T-helper 2 cell treated with Interferon-gamma antibody and Interleukin-4, amounts not matched to agents 5 μg/mL and 100 μg/mL, for 36 hours (primary cell): ENCODE results near the gene MCRIP1.
A peak's percentile ranks its signal among the peaks of the same experiment; 100 is the strongest.

ENCODE experiments used
- DNase-seq: peaks from one replicate; pipeline ENCODE4 v3.0.0; 2021; ENCODE audit warnings: low spot score
- H3K27ac Mint-ChIP-seq: one replicate; pipeline ENCODE4 v1.8.0; 2021; ENCODE audit warnings: mild to moderate bottlenecking, mixed read lengths
- H3K27me3 Mint-ChIP-seq: one replicate; pipeline ENCODE4 v1.8.0; 2021; ENCODE audit warnings: low read depth, mixed read lengths
- H3K36me3 Mint-ChIP-seq: one replicate; pipeline ENCODE4 v1.8.0; 2021; ENCODE audit warnings: low read depth, mixed read lengths
- H3K4me1 Mint-ChIP-seq: one replicate; pipeline ENCODE4 v1.8.0; 2021; ENCODE audit warnings: low read depth, mixed read lengths
- H3K4me3 Mint-ChIP-seq: one replicate; pipeline ENCODE4 v1.8.0; 2022; ENCODE audit warnings: mild to moderate bottlenecking, moderate library complexity, mixed read lengths
- H3K9me3 Mint-ChIP-seq: one replicate; pipeline ENCODE4 v1.8.0; 2021; ENCODE audit warnings: mixed read lengths

The MCRIP1 gene

GRCh38 chr17:81833160-81833920 is at the start of gene MCRIP1:
Gene MCRIP1, minus strand, starts transcription at chr17:81833291. Its CDS starts 8,785 bp downstream, at chr17:81824506.
- no peaks in the 10 kb centered on the region for H3K36me3 Mint-ChIP-seq
- peak within 1 kb of the TSS; percentile 88 for H3K4me3 Mint-ChIP-seq
- DNase-seq: peak; percentile 98
- peak within 1 kb of the TSS; percentile 89 for H3K27ac Mint-ChIP-seq
- H3K4me1 Mint-ChIP-seq: peaks cover 17% of the 10 kb centered on the region
- H3K9me3 Mint-ChIP-seq: no peaks in the 10 kb centered on the region
- no peaks in the 10 kb centered on the region for H3K27me3 Mint-ChIP-seq

GRCh38 chr17:81879121-81879520 is 46.0 kb upstream of the MCRIP1 start:
- no peak for DNase-seq
- peaks cover 33% of the 10 kb centered on the region for H3K36me3 Mint-ChIP-seq
- no peak overlapping the region for H3K27ac Mint-ChIP-seq
- peaks cover 2% of the 10 kb centered on the region for H3K4me1 Mint-ChIP-seq
- H3K9me3 Mint-ChIP-seq: no peaks in the 10 kb centered on the region
- H3K27me3 Mint-ChIP-seq: no peaks in the 10 kb centered on the region
- no peak overlapping the region for H3K4me3 Mint-ChIP-seq

- H3K4me3 Mint-ChIP-seq: no peak overlapping the region
- no peaks in the 10 kb centered on the region for H3K9me3 Mint-ChIP-seq
- peaks cover 2% of the 10 kb centered on the region for H3K4me1 Mint-ChIP-seq
- DNase-seq: no peak
- no peak overlapping the region for H3K27ac Mint-ChIP-seq
- H3K27me3 Mint-ChIP-seq: no peaks in the 10 kb centered on the region
- peaks cover 33% of the 10 kb centered on the region for H3K36me3 Mint-ChIP-seq
These were observed 45.2 kb upstream of the MCRIP1 start for GRCh38 chr17:81878294-81878693.

- peaks cover 37% of the 10 kb centered on the region for H3K36me3 Mint-ChIP-seq
- H3K27ac Mint-ChIP-seq: no peak overlapping the region
- peaks cover 7% of the 10 kb centered on the region for H3K4me1 Mint-ChIP-seq
- no peak overlapping the region for H3K4me3 Mint-ChIP-seq
- no peaks in the 10 kb centered on the region for H3K27me3 Mint-ChIP-seq
- no peak for DNase-seq
- H3K9me3 Mint-ChIP-seq: no peaks in the 10 kb centered on the region
These were observed 44.5 kb upstream of the MCRIP1 start for GRCh38 chr17:81877569-81877968.

GRCh38 chr17:81871387-81872230 is 38.5 kb upstream of the MCRIP1 start:
- peaks cover 11% of the 10 kb centered on the region for H3K4me1 Mint-ChIP-seq
- H3K9me3 Mint-ChIP-seq: no peaks in the 10 kb centered on the region
- DNase-seq: peak; percentile 95
- peaks cover 30% of the 10 kb centered on the region for H3K36me3 Mint-ChIP-seq
- peak overlapping the region; percentile 83 for H3K4me3 Mint-ChIP-seq
- H3K27me3 Mint-ChIP-seq: no peaks in the 10 kb centered on the region
- peak overlapping the region; percentile 96 for H3K27ac Mint-ChIP-seq

- no peak for DNase-seq
- peaks cover 30% of the 10 kb centered on the region for H3K36me3 Mint-ChIP-seq
- peak within 1 kb of the TSS; percentile 96 for H3K27ac Mint-ChIP-seq
- H3K27me3 Mint-ChIP-seq: no peaks in the 10 kb centered on the region
- H3K9me3 Mint-ChIP-seq: no peaks in the 10 kb centered on the region
- peaks cover 11% of the 10 kb centered on the region for H3K4me1 Mint-ChIP-seq
- H3K4me3 Mint-ChIP-seq: peak within 1 kb of the TSS; percentile 90
These were observed 37.9 kb upstream of the MCRIP1 start, which contains the start of gene ARHGDIA for GRCh38 chr17:81870981-81871386. Gene ARHGDIA, minus strand, starts transcription at chr17:81871337. Its CDS starts 1,407 bp downstream, at chr17:81869930.

- Mint-ChIP-seq H3K4me3 (peak overlapping the region; percentile 90), H3K27me3 (no peaks in the 10 kb centered on the region), H3K36me3 (peaks cover 30% of the 10 kb centered on the region), H3K9me3 (no peaks in the 10 kb centered on the region), H3K27ac (peak overlapping the region; percentile 91), H3K4me1 (peaks cover 13% of the 10 kb centered on the region)
- peak; percentile 47 for DNase-seq
These were observed 37.3 kb upstream of the MCRIP1 start for GRCh38 chr17:81870131-81870980.

- no peaks in the 10 kb centered on the region for H3K9me3 Mint-ChIP-seq
- peaks cover 34% of the 10 kb centered on the region for H3K36me3 Mint-ChIP-seq
- peaks cover 14% of the 10 kb centered on the region for H3K4me1 Mint-ChIP-seq
- DNase-seq: no peak
- no peaks in the 10 kb centered on the region for H3K27me3 Mint-ChIP-seq
- peak overlapping the region; percentile 90 for H3K4me3 Mint-ChIP-seq
- H3K27ac Mint-ChIP-seq: peak overlapping the region; percentile 91
These were observed 36.4 kb upstream of the MCRIP1 start for GRCh38 chr17:81869221-81870130.

- Mint-ChIP-seq H3K9me3 (no peaks in the 10 kb centered on the region), H3K36me3 (peaks cover 34% of the 10 kb centered on the region), H3K27me3 (no peaks in the 10 kb centered on the region), H3K27ac (peak overlapping the region; percentile 63), H3K4me1 (peaks cover 17% of the 10 kb centered on the region), H3K4me3 (no peak overlapping the region)
- DNase-seq: no peak
These were observed 35.7 kb upstream of the MCRIP1 start for GRCh38 chr17:81868674-81869220.

GRCh38 chr17:81867991-81868673 is 35.0 kb upstream of the MCRIP1 start:
- peak overlapping the region; percentile 70 for H3K27ac Mint-ChIP-seq
- peaks cover 22% of the 10 kb centered on the region for H3K4me1 Mint-ChIP-seq
- H3K36me3 Mint-ChIP-seq: peaks cover 39% of the 10 kb centered on the region
- no peaks in the 10 kb centered on the region for H3K9me3 Mint-ChIP-seq
- peak overlapping the region; percentile 42 for H3K4me3 Mint-ChIP-seq
- no peak for DNase-seq
- no peaks in the 10 kb centered on the region for H3K27me3 Mint-ChIP-seq

- Mint-ChIP-seq H3K36me3 (peaks cover 39% of the 10 kb centered on the region), H3K4me3 (peak overlapping the region; percentile 44), H3K9me3 (no peaks in the 10 kb centered on the region), H3K4me1 (peaks cover 22% of the 10 kb centered on the region), H3K27ac (peak overlapping the region; percentile 46), H3K27me3 (no peaks in the 10 kb centered on the region)
- no peak for DNase-seq
These were observed 34.3 kb upstream of the MCRIP1 start for GRCh38 chr17:81867170-81867990.
